GM12865 (cell line): ENCODE measurements around the gene HOXA5.

ENCODE experiments used
- DNase-seq: peaks from one replicate; pipeline ENCODE4 v3.0.0; 2010; ENCODE audit warnings: low read depth
- H3K4me3 ChIP-seq: 2 replicates; pipeline ENCODE4 v1.5.1; 2011; ENCODE audit warnings: mild to moderate bottlenecking, low read depth, low read length, control low read depth
- TF ChIP-seq, protein P1 (sequence below): IDR thresholded peaks from 2 replicates; pipeline ENCODE4 v1.5.1; 2011; ENCODE audit warnings: low read length, control low read depth, low read depth, inconsistent platforms; ENCODE audit not compliant: insufficient read depth; ENCODE audit errors: missing control alignments

Gene HOXA5

DNA sequence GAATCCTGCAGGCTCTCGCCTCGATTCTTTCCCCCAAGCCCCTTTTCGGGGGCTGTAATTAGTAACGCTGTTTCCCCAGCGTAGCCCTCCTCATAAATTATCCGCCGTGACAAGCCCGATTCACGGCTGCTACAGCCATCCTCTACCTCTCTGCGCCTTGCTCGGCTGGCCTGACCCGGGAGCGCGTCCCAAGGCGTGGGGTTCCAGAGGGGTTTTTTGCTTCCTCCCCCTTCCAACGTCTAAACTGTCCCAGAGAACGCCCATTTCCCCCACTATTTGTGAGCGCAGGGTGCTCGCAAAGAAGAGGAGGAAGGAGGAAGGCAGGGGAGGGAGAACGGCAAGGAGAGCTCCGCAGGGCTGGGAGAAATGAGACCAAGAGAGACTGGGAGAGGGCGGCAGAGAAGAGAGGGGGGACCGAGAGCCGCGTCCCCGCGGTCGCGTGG, 880 bp downstream of the HOXA5 start:
- H3K4me3 ChIP-seq: peak overlapping the region; percentile 37; the same call in 1 of the 2 replicates
- TF ChIP-seq, protein P1, sequence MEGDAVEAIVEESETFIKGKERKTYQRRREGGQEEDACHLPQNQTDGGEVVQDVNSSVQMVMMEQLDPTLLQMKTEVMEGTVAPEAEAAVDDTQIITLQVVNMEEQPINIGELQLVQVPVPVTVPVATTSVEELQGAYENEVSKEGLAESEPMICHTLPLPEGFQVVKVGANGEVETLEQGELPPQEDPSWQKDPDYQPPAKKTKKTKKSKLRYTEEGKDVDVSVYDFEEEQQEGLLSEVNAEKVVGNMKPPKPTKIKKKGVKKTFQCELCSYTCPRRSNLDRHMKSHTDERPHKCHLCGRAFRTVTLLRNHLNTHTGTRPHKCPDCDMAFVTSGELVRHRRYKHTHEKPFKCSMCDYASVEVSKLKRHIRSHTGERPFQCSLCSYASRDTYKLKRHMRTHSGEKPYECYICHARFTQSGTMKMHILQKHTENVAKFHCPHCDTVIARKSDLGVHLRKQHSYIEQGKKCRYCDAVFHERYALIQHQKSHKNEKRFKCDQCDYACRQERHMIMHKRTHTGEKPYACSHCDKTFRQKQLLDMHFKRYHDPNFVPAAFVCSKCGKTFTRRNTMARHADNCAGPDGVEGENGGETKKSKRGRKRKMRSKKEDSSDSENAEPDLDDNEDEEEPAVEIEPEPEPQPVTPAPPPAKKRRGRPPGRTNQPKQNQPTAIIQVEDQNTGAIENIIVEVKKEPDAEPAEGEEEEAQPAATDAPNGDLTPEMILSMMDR: no peak
- no peak for DNase-seq

DNA sequence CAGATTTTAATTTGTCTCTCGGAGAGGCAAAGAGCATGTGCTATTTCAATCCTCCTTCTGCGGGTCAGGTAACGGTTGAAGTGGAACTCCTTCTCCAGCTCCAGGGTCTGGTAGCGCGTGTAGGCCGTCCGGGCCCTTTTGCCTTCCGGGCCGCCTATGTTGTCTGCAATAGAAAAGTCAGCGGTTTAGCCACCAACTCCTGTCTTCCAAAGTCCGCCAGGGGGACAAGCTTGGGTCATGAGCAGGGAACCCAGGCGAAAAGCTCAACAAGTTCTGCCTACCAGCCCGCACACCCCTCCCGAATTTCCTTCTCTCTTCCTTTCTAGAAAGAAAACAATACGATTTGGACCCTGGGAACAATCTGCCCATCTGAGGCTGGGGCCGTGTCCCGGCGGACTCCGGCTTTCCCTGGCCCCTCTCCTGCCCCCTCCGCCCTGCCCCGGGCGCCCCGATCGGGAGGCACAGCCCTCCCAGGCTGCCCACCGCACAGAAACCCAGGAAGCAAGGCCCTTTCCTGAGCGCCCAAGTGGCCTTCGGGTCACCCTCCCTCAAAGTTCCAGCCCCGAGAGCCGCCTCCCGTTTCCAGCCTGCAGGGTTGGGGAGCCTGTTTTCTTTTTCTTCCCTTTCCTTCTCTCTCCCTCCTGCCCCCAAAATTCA, 1.4 kb downstream of the HOXA5 start:
- TF ChIP-seq, protein P1: no peak
- DNase-seq: no peak
- no peak overlapping the region for H3K4me3 ChIP-seq

DNA sequence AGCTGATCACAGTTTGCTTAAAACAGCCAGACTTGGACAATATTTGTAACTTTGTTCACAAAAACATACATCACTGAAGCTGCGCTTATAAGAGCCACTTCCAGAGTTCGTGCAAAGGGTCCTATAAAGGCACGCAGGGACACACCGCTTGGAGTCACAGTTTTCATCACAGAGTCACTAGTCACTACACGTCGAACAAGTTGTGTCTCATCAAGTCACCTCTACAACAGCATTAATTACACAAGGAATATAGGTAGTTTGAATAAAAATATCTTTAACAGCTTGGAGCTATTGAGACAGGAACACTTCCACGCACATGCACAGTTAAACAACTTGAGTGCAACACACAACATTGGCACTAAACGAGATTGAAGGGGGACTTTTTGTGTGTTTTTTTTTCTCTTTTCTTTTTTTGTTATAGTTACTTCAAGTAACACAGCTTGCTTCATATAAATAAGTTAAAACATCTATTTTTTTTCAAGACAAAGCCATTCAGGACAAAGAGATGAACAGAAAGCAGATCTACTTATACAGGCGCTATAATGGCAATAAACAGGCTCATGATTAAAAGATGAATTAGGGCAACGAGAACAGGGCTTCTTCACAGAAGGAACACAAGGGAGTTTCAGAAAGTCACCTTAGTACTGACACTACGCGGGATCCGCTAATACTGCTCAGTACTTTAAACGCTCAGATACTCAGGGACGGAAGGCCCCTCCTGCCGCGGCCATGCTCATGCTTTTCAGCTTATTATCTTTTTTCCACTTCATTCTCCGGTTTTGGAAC, 2.2 kb downstream of the HOXA5 start:
- no peak for DNase-seq
- H3K4me3 ChIP-seq: no peak overlapping the region
- TF ChIP-seq, protein P1: no peak

DNA sequence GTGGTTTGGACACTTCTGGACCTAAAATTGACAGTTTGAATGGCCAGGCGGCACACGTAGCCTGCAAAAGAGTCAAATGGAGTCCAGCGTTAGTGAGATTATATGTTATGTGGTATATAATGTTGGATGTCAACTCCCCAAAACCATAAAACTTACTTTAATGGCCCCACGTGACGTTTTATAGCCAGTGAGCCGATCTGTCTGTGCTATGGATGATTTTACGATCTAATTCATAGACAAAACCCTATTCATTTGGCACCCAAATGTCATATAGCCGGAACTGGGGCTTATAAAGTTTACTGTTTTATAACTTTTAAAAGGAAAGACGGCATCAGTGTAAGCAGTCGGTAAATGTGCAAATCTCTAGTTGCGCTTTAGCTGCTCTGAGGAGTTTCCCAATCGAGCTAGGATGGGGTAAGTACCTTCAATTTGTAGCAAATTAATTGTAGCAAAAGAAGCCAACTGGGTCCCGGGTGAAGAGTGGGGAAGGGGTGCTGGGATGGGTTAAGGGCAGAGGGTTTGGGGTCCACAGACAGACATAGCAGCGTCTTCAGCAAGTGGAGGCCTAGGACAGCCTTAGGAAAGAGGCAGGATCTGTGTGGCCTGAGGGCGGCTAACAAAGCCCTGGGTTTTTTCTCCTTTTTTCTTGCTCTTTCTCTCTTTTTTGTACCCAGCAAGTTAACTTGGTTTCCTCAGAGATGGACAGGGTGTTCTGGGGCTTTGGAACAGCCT, 3.2 kb downstream of the HOXA5 start:
- TF ChIP-seq, protein P1: no peak
- no peak overlapping the region for H3K4me3 ChIP-seq

DNA sequence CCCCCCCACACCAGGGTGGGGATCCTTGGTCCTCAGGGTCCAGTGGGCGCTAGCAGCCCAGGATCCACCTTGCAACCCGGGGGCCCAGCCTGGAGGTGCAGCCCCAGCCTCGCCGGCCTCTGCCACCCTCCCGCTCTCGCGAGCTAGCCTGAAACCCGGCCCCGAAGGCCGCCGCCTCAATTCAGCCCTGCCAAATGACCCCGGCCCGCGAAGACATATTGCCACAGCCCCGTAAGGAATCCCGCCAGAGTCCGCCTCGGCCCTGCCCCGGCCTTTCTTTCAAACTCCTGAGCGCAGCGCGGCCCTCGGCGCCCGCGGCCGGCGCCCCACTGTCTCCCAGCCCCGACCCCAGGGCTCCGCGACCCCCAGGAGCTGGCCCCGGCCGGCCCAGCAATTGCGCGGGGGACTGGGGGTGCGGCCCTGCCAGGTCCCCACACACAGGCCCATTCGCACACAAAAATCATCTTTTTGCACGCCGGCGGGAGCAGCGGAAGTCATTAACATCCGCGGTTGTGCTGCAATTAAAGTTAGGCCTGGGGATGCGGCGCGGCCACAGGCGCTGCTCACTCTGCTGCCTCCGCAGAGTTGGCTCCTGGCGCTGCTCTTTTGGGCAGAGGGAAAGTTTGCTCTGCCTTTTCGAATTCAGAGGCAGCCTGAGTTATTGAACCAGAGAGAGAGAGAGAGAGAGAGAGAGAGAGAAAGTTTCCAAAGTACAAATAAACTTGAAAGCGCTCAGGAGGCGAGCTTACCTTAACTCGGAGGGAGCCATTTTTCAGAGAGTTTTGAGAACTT, 4.0 kb downstream of the HOXA5 start:
- no peak overlapping the region for H3K4me3 ChIP-seq
- no peak for DNase-seq
- TF ChIP-seq, protein P1: no peak

More for the DNA sequence above, 3.2 kb downstream of the HOXA5 start:
- DNase-seq: no peak

DNA sequence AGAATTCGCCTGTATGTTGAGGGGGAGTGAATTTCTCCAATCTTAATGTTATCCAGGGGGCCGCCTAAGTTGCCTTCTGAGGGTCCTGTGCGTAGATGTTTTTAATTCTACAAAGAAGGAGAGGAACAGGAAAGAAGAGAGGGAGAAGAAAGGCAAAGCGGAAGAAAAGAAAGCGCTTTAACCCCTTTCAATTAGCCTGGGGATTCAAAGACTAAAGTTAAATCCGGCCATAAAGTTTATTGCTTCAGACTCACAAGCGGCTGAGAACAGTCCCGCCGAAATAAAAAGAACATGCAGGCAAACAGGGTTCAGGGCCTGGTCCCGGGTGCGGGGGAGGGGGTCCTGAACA, 4.5 kb downstream of the HOXA5 start:
- DNase-seq: no peak
- TF ChIP-seq, protein P1: no peak
- H3K4me3 ChIP-seq: no peak overlapping the region
